Fibroblast of mammary gland (primary cell): ENCODE results near the gene TBC1D22A.

Source experiments
- DNase-seq: peaks from one replicate; pipeline ENCODE4 v3.0.0-alpha.2; 2010; ENCODE audit warnings: low read depth
- H3K4me3 ChIP-seq: 2 replicates; pipeline ENCODE4 v1.5.1; 2011; ENCODE audit warnings: low read depth, mild to moderate bottlenecking, low read length, moderate library complexity; ENCODE audit not compliant: control insufficient read depth
- TF ChIP-seq, protein P1 (sequence below): conservative IDR thresholded peaks from 2 replicates; pipeline ENCODE4 v1.5.1; 2011; ENCODE audit warnings: low read depth, low read length, inconsistent platforms; ENCODE audit not compliant: control insufficient read depth, insufficient read depth

TBC1D22A gene

DNA sequence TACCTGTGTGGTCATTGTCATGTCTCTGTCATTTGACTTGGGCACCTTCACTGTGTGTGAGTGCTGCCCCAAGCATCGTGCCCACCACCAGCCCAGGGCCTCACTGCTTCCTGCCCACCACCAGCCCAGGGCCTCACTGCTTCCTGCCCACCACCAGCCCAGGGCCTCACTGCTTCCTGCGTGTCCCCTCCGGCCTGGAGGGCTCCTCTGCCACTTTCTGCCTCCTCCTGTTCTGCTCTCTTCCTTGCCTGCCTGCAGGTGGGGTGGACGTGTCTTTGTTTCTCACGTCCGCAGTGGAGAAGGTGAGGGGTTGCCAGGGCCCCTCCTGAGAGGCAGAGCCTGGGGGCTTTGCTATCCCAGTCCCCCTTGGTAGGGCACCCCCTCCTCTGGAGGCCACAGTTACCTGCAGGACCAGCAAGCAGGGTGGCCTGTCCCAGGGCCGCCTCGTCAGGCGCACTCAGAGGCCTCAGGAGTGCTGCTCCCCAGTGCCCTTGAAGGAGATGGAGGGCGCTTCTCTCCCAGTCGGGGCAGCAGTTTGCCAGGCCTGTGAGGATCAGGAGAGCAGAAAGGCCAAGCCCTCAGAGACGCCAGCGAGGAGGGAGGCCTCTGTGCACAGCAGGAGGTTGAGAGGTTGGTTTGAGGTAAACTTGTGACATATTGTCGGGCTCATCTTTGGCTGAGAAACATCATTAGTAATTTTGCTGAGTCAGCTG lies 290.7 kb downstream of the TBC1D22A start:
- H3K4me3 ChIP-seq, result no peak overlapping the region
- TF ChIP-seq, protein P1, sequence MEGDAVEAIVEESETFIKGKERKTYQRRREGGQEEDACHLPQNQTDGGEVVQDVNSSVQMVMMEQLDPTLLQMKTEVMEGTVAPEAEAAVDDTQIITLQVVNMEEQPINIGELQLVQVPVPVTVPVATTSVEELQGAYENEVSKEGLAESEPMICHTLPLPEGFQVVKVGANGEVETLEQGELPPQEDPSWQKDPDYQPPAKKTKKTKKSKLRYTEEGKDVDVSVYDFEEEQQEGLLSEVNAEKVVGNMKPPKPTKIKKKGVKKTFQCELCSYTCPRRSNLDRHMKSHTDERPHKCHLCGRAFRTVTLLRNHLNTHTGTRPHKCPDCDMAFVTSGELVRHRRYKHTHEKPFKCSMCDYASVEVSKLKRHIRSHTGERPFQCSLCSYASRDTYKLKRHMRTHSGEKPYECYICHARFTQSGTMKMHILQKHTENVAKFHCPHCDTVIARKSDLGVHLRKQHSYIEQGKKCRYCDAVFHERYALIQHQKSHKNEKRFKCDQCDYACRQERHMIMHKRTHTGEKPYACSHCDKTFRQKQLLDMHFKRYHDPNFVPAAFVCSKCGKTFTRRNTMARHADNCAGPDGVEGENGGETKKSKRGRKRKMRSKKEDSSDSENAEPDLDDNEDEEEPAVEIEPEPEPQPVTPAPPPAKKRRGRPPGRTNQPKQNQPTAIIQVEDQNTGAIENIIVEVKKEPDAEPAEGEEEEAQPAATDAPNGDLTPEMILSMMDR, result no peak
- no peak for DNase-seq

DNA sequence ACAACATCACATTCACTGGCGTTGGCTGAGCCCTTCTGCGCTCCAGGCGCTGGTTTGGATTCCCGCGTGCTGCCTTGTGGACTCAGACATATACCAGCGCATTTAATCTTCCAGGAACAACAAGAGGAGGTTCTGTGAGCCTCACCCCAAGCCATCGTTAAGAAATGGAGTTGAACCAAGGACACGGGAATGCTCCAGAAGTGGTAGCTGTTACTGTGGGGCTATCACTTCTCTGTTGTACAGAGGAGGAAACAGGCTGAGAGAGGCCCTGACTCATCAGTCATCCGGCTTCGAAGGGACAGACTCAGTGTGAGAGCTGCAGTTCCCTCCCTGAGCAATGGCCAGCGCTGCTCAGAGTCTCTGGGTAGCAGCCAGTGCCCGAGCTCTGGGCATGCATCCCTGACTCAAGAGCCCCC lies 291.3 kb downstream of the TBC1D22A start:
- DNase-seq, result peak; percentile 21
- TF ChIP-seq, protein P1, result no peak
- no peak overlapping the region for H3K4me3 ChIP-seq

DNA sequence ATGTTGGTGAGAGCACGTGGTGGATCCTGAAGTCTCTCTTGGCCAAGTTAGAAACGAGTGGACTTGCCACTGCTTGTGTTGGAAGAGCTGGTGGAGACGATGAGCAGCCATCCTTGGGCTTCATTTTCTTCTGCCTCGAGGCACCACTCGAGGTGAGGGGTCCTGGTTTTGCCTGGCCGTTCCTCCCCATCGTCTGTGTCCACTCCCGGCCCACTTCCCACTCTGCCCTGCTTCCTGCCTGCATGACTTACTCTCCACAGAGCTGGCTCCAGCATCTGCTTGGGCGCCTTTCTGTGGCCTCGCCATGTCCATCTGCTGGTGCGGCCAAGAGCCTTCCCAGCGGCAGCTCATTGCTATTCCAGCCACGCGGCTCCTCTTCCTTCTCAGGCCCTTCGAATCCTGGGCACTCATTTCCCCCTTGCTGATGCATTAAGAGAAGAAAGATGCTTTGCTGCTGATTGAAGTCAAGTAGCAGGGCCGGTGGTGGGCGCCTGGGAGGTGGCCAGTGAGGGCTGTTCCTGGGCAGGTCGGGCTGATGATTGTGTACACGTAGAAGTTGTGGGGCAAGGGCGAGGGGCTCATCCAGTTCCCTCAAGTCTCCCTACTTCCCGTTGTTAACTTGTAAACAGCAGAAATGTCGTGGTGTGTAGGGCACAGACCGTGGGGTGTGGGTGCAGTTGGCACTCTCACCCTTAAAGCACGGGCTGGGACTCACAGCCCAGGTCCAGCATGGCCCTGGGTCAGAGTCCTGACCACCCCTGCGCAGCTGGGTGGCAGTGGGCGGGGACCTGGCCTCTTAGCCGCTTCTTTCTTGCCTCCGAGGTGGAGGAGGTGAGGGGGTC lies 292.0 kb downstream of the TBC1D22A start:
- TF ChIP-seq, protein P1, result no peak
- no peak for DNase-seq
- no peak overlapping the region for H3K4me3 ChIP-seq

DNA sequence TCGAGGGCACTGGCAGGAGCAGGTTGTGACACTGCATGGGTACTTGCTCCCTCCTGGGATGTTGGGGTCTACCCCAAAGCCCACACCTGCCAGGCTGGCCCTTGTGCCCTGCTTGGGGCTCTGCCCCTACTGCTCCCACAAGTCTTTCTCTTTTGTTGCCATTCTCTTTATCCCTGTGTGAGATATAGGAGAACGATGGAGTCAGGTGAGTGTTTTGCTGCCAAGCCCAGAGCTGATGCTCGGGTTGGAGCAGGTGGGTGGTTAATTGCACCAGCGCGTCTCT lies 292.6 kb downstream of the TBC1D22A start:
- DNase-seq, result no peak

DNA sequence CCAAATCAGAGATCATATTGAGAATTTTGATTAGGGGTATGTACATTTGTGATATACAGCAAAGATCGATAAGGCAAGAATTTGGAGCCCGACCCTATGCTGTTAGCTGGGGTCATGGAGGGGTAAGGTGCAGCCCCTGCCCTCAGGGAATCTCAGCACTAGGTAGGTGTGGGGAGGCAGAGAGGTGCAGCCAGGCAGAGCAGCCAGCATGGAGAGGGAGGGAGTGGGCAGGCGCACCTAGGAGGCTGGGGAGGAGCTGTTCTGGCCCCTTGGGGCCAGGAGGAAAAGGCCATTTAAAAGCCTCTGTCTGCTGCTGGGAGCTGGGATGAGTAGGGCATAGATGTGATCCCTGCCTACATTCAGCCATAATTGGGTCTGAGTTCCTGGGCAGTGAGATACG lies 293.0 kb downstream of the TBC1D22A start:
- H3K4me3 ChIP-seq, result no peak overlapping the region
- TF ChIP-seq, protein P1, result no peak
- DNase-seq, result no peak

More for the DNA sequence above, 292.6 kb downstream of the TBC1D22A start:
- H3K4me3 ChIP-seq, result no peak overlapping the region
- TF ChIP-seq, protein P1, result no peak

DNA sequence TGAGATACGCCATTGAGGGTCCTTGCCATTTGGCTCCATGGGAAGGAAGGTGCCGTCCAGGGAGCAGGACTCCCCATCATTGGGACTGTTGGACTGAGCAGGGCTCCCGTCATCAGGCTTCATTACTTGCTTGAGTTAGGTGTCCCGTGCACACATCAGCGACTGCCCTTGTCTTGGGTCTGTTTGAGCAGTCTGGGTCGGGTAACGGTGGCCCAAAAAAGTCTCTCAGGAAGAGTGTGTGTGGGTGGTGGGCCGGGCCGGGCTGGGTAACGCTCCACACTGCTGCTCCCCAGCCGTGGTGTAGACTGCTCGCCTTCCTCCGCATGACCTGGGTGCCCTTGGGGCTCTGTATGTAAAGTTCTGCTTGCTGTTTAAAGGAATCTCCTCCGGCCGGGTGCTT lies 293.5 kb downstream of the TBC1D22A start:
- DNase-seq, result no peak
- TF ChIP-seq, protein P1, result no peak
- H3K4me3 ChIP-seq, result no peak overlapping the region
